Bronchial epithelial cell (primary cell): ENCODE data around the gene RASSF1. TPM values are rescaled to one million over a fixed set of nuclear protein-coding genes. Genes with fewer than 3 reads are reported as not detected.

Experiments used
- DNase-seq: peaks from one replicate; pipeline ENCODE4 v3.0.0-alpha.2; 2010; ENCODE audit warnings: low read depth
- FAIRE-seq: peaks from 2 replicates; lab custom pipeline; 2011; peaks lifted over from hg19 to GRCh38; lab: Jason Lieb, UNC
- H3K27me3 ChIP-seq: 2 replicates; pipeline ENCODE4 v1.5.1; 2011; ENCODE audit warnings: low read length; ENCODE audit not compliant: control insufficient read depth, insufficient read depth
- H3K36me3 ChIP-seq: 2 replicates; pipeline ENCODE4 v1.5.1; 2011; ENCODE audit warnings: low read length; ENCODE audit not compliant: control insufficient read depth, insufficient read depth
- H3K4me3 ChIP-seq: 2 replicates; pipeline ENCODE4 v1.5.1; 2011; ENCODE audit warnings: mild to moderate bottlenecking, low read depth, low read length, control low read depth
- total RNA-seq: library from RNA; depleted of rRNA; stranded (reverse); fragments of >200 nt; gene quantifications from 2 replicates; pipeline ENCODE4 v1.2.1, GENCODE V29; 2014
- TF ChIP-seq, protein P1 (sequence below): IDR thresholded peaks from 2 replicates; pipeline ENCODE4 v1.5.1; 2011; ENCODE audit warnings: mild to moderate bottlenecking, moderate library complexity, low read length, control low read depth, inconsistent platforms; ENCODE audit not compliant: insufficient read depth, severe bottlenecking

RASSF1 gene
- total RNA-seq, 1 donor from 2014 or later: 25.5 TPM

DNA sequence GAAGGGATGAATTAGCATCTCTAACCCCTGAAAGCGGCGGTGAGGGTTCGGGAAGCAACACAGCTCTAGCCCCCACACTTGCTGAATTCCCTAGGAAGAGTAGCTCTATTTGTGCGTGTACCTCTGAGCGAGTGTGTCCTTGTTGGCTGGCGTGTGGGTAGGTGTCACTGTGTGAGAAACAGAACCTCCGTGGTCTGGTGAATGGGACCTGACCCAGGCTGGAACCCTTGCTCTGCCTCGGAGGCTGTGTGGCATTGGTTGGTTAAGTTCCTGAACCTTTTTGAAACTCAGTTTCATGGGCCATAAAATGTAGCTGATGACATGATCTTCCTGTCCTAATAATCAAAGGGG, 19.1 kb upstream of the RASSF1 start:
- Histone ChIP-seq H3K27me3 (no peaks in the 10 kb centered on the region), H3K36me3 (peaks cover 14% of the 10 kb centered on the region), H3K4me3 (no peak overlapping the region)
- no peak for DNase-seq
- TF ChIP-seq, protein P1, sequence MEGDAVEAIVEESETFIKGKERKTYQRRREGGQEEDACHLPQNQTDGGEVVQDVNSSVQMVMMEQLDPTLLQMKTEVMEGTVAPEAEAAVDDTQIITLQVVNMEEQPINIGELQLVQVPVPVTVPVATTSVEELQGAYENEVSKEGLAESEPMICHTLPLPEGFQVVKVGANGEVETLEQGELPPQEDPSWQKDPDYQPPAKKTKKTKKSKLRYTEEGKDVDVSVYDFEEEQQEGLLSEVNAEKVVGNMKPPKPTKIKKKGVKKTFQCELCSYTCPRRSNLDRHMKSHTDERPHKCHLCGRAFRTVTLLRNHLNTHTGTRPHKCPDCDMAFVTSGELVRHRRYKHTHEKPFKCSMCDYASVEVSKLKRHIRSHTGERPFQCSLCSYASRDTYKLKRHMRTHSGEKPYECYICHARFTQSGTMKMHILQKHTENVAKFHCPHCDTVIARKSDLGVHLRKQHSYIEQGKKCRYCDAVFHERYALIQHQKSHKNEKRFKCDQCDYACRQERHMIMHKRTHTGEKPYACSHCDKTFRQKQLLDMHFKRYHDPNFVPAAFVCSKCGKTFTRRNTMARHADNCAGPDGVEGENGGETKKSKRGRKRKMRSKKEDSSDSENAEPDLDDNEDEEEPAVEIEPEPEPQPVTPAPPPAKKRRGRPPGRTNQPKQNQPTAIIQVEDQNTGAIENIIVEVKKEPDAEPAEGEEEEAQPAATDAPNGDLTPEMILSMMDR: no peak
- FAIRE-seq: no peak

DNA sequence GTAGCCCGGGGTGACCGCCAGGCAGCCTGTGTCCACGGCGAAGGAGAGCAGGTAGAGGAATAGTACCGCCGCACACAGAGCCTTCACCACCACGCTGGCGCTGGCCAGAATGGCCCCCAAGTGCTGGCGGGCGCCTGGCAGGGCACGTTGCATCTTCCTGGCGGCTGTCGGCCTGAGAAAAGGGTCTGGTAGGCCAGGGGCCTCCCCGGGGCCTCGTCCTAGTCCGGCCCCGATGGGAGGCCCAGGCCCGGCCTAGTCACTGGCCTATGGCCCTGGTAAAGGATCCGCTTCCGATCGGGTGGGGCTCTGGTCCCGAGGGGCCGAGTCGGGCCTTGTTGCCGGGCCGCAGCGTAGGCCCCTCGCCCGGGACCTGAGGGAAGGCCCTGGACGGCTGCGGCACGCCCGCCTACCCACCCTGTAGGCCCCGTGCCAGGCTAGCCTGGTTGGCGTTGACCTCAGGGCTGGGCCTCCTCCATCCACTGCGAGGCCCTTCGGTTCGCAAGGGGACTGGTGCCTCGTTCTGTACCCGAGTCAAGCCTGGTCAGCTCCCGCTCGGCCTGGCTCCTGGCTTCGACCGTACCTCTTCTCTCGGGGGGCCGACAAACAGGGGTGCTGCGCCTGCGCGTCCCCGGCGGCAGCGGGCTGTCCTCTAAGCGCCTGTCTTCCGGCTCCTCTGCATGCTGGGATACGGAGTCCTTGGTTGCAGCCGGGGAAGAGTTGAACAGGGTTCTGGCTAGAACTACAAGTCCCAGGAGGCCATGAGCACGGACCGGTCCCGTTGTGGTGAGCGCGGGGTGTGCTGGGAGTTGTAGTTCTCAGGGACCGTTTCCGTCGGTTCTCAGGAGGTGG, 18.5 kb upstream of the RASSF1 start, which contains the start of gene TMEM115:
Gene TMEM115, minus strand, starts transcription at position 611 of the 849 bp plus-strand sequence. Its CDS starts 458 bp downstream, at position 153.
- Histone ChIP-seq H3K4me3 (peak within 1 kb of the TSS; percentile 71), H3K36me3 (peaks cover 18% of the 10 kb centered on the region), H3K27me3 (no peaks in the 10 kb centered on the region)
- FAIRE-seq (peak; percentile 95), DNase-seq (peak; percentile 98)
- TF ChIP-seq, protein P1: no peak

DNA sequence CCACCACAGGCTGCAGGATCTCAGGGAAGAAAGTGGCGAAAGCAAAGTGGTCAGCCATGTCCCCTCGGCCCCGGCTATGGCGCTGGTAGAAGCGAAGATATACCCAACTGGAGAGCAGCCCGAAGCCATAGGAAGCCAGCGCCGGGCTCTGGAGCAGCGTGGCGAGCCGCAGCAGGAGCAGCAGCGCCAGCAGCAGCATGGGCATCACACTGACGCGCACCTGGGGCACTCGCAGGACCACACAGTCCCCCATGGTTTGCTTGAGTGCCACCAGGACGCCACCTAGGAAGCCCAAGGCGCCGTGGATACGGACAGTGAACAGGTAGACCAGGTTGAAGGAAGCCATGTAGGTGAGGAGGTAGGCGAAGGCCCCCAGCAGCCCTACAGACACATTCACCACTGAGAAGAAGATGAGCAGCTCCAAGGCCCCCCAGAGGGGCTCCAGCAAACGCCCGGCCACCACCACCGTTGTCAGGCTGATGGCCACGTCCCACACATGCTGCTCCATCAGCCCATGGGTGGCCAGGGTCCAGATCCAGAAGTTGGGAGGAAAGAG, 17.8 kb upstream of the RASSF1 start:
- TF ChIP-seq, protein P1: no peak
- H3K36me3 ChIP-seq: peaks cover 22% of the 10 kb centered on the region
- peak overlapping the region; percentile 71 for H3K4me3 ChIP-seq
- H3K27me3 ChIP-seq: no peaks in the 10 kb centered on the region
- no peak for FAIRE-seq
- DNase-seq: no peak

DNA sequence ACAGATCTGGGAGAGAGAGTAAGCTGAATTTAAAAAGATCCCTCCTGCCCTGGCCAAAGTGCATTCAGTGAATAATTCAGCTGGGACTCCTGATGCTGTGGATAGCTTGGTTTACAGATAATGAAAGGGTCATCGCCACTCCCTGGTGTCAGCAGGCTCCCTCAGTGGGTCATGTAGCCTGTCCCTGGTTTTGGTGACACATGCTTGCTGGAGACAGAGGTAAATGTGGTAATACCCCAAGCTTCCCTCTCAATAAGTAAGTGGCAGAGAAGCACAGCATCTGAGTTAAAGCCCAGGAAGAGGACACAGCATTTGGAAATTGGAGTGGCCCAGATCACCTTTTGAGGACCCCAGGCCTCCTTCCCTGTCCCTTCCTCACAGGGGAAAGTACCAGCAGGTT, 16.8 kb upstream of the RASSF1 start:
- peak overlapping the region; percentile 71 for H3K4me3 ChIP-seq
- FAIRE-seq (no peak), DNase-seq (no peak)
- TF ChIP-seq, protein P1: no peak
- H3K27me3 ChIP-seq: no peaks in the 10 kb centered on the region
- peaks cover 24% of the 10 kb centered on the region for H3K36me3 ChIP-seq

DNA sequence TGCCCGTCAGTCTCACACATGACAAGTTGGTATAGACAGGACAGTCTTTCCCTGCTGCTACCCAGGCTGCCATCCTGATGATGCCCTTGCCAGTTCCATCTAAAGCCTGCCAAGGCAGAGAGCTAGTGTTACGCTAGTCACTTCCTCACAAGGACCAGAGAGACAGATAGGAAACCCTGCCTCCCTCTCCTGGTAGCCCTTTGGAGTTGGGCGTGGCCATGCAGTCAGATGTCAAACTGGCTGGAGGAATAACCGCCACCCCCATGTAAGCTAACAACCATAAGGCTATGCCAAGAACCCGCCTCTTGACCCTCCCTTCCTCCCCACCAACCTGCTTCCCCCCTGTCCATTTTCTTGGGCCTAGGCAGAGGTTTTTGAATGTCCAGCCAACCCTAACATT, 15.9 kb upstream of the RASSF1 start:
- TF ChIP-seq, protein P1: no peak
- no peak for FAIRE-seq
- no peak overlapping the region for H3K4me3 ChIP-seq

More for the DNA sequence above, 15.9 kb upstream of the RASSF1 start:
- DNase-seq: peak; percentile 44
- Histone ChIP-seq H3K27me3 (no peaks in the 10 kb centered on the region), H3K36me3 (peaks cover 25% of the 10 kb centered on the region)
